GM18870 (cell line): ENCODE results near the gene ADGRL2.

Experiments
- ATAC-seq: cut with Tn5 transposase; IDR thresholded peaks from one replicate; pipeline ENCODE4 v1.9.1; 2021; ENCODE audit warnings: moderate library complexity; ENCODE audit not compliant: unreplicated experiment

Gene ADGRL2

GRCh38 chr1:81805537-81806431, 5.0 kb downstream of the ADGRL2 start:
- ATAC-seq, result no peak

DNA sequence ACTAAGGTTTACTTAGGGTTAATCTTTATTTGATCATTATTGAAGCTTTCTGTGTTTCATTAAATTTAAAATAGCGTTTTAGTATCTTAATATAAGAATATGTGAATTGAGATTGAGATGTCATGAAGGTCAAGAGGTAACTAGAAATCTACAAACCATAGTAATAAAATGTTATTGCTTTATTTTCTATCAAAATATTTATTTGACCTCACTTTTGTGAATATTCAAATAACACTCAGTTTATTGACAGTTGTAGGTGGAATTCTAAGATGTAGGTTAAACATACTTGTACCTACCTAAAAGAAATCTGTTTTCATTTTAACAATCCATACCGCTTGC, 5.7 kb downstream of the ADGRL2 start:
- ATAC-seq, result no peak

- no peak for ATAC-seq
These were observed 8.0 kb downstream of the ADGRL2 start for GRCh38 chr1:81808760-81809159.

GRCh38 chr1:81809808-81810207, 9.1 kb downstream of the ADGRL2 start:
- no peak for ATAC-seq

GRCh38 chr1:81811757-81812371, 11.1 kb downstream of the ADGRL2 start:
- no peak for ATAC-seq

GRCh38 chr1:81812712-81813111, 12.0 kb downstream of the ADGRL2 start:
- no peak for ATAC-seq

DNA sequence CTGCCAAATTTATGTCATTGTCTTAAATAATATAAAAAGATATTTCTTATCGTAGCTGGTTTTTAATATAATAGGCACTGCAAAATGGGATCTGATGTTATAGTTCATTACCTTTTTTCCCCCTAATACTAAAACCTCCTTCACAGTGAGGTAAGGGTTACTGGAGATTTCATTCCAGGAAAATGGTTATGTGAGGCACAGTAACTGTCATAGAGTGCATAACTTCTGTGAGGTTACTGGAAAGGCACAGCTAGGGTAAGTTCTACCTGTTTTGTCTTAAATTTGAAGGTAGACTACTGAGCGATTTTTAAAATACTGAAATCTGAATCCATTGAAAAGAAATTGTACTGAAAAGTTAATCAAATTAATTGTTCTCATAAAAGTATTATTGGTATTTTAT, 13.0 kb downstream of the ADGRL2 start:
- ATAC-seq, result no peak

GRCh38 chr1:81819613-81820012, 18.9 kb downstream of the ADGRL2 start:
- ATAC-seq, result no peak

DNA sequence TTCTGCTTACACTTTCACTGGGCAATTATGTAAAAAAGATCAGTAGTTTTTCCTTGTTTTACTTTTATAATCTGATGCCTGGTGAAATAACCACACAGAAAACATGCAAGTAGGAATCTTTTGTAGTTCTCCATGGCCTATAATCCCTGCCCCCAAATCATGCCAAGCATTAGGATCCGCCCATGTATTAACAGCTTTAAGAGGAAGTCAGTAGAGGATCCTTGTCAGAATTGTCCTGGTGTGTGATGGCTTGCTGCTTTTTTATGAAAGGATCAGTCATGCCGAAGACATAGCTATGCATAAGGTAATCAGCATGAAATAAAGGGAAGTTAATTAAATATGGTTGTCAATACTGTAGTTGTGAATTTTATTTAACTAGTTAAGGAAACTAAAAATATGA, 20.0 kb downstream of the ADGRL2 start:
- no peak for ATAC-seq

- no peak for ATAC-seq
These were observed 22.3 kb downstream of the ADGRL2 start for GRCh38 chr1:81823082-81823481.

DNA sequence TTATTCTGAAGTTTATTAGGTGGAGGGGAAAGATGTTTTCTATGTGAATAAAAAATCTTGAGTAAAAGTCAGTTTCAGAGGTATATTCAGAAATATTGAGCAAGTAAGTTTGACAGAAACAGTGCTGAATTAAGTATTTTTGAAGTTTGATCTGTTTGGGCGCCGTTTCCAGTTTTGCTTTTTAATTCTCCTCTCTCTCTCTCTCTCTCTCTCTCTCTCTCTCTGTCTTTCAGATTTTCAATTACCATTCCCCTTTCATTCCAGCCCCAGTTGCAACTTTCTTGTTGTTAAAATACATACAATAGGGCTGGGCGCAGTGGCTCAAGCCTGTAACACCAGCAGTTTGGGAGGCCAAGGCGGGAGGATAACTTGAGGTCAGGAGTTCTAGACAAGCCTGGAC, 24.0 kb downstream of the ADGRL2 start:
- no peak for ATAC-seq

DNA sequence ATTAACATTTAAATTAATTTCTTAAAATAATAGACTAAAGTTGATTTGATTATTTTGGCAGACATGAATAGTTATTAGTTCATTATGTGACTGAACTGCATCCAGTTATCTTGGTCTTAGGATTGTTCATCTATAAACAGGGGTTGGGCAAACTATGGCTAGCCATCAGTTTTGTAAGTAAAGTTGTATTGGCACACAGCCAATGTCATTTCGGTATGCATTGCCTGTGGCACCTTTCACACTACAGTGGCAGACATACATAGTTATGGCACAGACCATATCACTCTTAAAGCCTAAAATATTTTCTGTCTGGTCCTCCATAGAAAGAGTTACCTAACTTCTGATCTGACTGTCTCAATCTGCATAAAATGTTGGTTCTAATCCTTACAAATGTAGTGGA, 27.2 kb downstream of the ADGRL2 start:
- ATAC-seq, result no peak

- ATAC-seq, result no peak
These were observed 31.8 kb downstream of the ADGRL2 start for GRCh38 chr1:81832573-81832972.

DNA sequence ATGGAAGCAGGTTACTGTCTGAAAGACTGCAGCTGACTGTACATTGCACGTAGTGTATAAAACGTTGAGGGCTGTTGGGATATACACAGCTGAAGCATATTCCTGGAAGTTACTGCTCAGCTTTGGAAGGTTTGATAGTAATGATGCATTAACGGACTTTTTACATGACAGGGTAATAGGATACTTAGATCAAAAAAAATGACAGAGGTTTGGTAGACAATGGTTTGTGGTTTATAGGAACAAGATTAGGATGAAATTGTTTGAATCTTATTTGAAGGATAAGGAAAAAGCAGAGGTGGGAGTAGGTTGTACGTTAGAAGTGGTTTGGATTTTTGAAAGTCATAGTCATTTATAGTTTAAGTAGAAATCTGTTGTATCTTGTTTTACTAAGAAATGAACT, 33.0 kb downstream of the ADGRL2 start:
- no peak for ATAC-seq

DNA sequence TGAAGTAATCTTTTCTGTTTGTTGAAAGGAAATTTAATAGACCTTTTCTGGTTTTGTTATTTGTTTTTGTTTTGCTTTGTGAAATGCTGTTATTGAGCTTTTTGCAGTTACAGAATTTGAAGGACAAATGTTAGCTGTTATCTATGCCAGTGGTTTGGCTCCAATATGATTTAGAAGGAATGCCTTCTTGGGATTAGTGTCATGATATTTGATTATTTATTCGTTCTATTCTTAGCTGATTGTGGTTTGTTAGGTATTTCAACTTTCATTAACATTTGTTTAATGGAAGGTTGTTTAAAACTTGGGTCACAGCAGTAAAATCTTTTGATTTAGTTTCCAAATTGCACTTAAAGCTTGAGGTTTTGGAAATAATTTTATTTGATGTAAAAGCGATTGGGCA, 33.5 kb downstream of the ADGRL2 start:
- no peak for ATAC-seq

GRCh38 chr1:81834921-81835698, 34.4 kb downstream of the ADGRL2 start:
- no peak for ATAC-seq

- no peak for ATAC-seq
These were observed 35.4 kb downstream of the ADGRL2 start for GRCh38 chr1:81836007-81836626.

- no peak for ATAC-seq
These were observed 38.0 kb downstream of the ADGRL2 start for GRCh38 chr1:81838600-81839218.

GRCh38 chr1:81840805-81841204, 40.1 kb downstream of the ADGRL2 start:
- no peak for ATAC-seq

GRCh38 chr1:81841795-81842194, 41.1 kb downstream of the ADGRL2 start:
- no peak for ATAC-seq

- no peak for ATAC-seq
These were observed 43.7 kb downstream of the ADGRL2 start for GRCh38 chr1:81844477-81844876.
